OCI-LY7 (cell line): Measurements from ENCODE around the gene C10orf90.

Experiments
- EZH2phosphoT487 ChIP-seq: fragments of 200-600 bp; sonication (generic); IDR thresholded peaks from 2 replicates; pipeline ENCODE4 v1.6.1; 2018; ENCODE audit warnings: low read depth, borderline replicate concordance, mild to moderate bottlenecking, mixed run types, antibody characterized with exemption, low read length, moderate library complexity, mixed read lengths
- TF ChIP-seq, protein P1 (sequence below): fragments of 200-600 bp; sonication (generic); conservative IDR thresholded peaks from 2 replicates; pipeline ENCODE4 v1.5.1; 2014; ENCODE audit warnings: mild to moderate bottlenecking, antibody characterized with exemption, low read length, moderate library complexity, mixed read lengths

GRCh38 chr10:126502441-126502840 lies 168.1 kb downstream of the C10orf90 start:
- TF ChIP-seq, protein P1, sequence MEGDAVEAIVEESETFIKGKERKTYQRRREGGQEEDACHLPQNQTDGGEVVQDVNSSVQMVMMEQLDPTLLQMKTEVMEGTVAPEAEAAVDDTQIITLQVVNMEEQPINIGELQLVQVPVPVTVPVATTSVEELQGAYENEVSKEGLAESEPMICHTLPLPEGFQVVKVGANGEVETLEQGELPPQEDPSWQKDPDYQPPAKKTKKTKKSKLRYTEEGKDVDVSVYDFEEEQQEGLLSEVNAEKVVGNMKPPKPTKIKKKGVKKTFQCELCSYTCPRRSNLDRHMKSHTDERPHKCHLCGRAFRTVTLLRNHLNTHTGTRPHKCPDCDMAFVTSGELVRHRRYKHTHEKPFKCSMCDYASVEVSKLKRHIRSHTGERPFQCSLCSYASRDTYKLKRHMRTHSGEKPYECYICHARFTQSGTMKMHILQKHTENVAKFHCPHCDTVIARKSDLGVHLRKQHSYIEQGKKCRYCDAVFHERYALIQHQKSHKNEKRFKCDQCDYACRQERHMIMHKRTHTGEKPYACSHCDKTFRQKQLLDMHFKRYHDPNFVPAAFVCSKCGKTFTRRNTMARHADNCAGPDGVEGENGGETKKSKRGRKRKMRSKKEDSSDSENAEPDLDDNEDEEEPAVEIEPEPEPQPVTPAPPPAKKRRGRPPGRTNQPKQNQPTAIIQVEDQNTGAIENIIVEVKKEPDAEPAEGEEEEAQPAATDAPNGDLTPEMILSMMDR, result no peak
- TF ChIP-seq EZH2phosphoT487, result no peak
